RPMI8226 (cell line): ENCODE measurements around the gene POU2F1.

Source experiments
- DNase-seq: peaks from one replicate; pipeline ENCODE4 v3.0.0-alpha.2; 2015

The POU2F1 gene

GRCh38 chr1:167325151-167325550 lies 104.5 kb downstream of the POU2F1 start:
- no peak for DNase-seq

- no peak for DNase-seq
Measured at GRCh38 chr1:167328306-167328815, 107.7 kb downstream of the POU2F1 start.

GRCh38 chr1:167328816-167329483 lies 108.3 kb downstream of the POU2F1 start:
- peak; percentile 41 for DNase-seq

- no peak for DNase-seq
Measured at GRCh38 chr1:167330601-167331293, 110.1 kb downstream of the POU2F1 start.

DNA sequence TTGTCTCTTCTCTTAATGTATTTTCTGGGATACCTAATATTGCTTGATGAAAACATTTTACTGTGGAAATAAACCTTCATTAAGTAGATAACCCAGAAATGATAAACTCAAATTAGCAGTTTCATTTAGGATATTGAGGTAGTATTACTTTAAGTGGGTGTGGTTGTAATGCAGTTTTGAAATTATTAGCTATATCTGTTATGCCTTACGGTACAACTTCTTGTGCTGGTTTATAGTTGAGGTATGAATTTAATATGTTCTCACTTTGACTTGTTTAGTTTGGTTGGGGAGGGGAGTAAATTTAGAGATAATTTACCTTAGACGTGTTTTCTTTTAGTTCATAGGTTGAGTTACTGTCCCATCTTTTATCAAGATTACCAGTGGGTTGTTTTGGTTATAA lies 111.0 kb downstream of the POU2F1 start:
- DNase-seq: no peak

DNA sequence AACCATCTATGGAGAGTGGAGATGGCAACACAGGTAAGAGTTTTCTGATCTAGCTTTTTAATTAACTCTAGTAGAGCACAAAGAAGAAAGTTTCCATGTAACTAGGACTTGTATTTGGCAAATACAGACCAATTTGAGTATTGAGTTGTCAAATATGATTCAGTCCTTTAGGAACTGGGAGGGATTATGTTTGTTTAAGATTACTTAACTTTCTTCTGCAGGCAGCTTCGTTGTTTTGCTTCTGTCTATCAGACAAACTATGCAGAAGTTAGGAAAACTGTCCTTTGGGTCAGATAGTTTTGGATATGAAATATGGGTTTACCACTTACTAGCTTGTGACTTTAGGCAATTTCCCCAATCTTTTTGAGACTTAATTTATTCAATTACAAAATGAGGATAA lies 111.8 kb downstream of the POU2F1 start:
- DNase-seq: no peak

GRCh38 chr1:167333124-167333523 lies 112.4 kb downstream of the POU2F1 start:
- DNase-seq: no peak

GRCh38 chr1:167333703-167334102 lies 113.0 kb downstream of the POU2F1 start:
- no peak for DNase-seq

- no peak for DNase-seq
Measured at GRCh38 chr1:167339405-167339804, 118.7 kb downstream of the POU2F1 start.

DNA sequence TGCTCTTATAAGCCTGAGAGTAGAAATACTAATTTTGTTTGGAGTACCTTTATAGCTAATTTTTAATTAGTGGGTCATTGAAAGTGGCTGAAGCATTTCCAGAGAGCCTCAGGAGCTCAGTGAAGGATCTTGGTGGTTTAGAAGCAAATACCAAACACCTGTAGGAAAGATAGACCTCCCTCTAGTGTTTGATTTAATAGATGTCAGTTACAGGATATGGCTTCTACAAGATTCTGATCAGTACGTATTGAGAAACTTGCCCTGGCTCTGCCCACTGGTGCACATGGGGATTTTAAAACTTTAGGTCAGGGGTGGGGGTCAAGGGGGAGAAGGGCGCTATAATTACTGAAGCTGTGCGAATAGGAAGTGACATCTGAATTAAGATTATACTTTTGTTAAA lies 122.2 kb downstream of the POU2F1 start:
- DNase-seq: no peak

- DNase-seq: no peak
Measured at GRCh38 chr1:167344112-167344511, 123.4 kb downstream of the POU2F1 start.

- DNase-seq: no peak
Measured at GRCh38 chr1:167344615-167345385, 124.1 kb downstream of the POU2F1 start.

GRCh38 chr1:167345386-167345733 lies 124.7 kb downstream of the POU2F1 start:
- no peak for DNase-seq

GRCh38 chr1:167357305-167357704 lies 136.6 kb downstream of the POU2F1 start:
- no peak for DNase-seq

DNA sequence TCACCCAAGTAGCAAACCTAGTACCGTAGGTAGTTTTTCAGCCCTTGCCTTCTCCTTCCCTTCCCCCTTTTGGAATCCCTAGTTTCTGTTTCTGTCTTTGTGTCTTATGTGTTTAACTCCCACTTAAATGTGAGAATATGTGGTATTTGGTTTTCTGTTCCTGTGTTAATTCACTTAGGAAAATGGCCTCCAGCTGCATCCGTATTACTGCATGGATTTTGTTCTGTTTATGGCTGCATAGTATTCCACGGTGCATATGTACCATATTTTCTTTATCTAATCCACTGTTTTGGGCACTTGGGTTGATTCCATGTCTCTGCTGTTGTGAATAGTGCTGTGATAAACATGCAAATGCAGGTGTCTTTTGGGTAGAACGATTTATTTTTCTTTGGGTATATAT lies 138.6 kb downstream of the POU2F1 start:
- no peak for DNase-seq

GRCh38 chr1:167360120-167360519 lies 139.4 kb downstream of the POU2F1 start:
- DNase-seq: no peak

DNA sequence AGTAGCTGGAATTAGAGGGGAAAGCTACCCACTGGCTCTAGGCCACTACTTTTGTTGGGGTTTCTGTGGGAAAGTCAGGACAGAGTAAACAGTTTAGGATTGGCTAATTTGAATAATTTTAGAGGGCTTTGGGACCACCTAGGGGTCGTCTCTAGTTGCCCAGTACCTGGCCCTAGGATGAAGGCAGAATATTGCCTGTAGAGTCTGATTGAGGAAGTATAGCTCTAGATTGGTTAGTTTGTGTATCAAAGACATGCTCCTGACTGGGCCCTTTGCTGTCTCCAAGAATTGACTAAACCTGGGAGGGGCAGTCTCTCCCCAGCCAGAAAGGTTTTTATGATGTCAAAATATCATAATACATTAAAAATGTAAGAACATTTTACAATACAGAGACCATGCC lies 142.0 kb downstream of the POU2F1 start:
- no peak for DNase-seq

GRCh38 chr1:167364826-167365225 lies 144.1 kb downstream of the POU2F1 start:
- no peak for DNase-seq

- DNase-seq: no peak
Measured at GRCh38 chr1:167365360-167365759, 144.7 kb downstream of the POU2F1 start.

GRCh38 chr1:167367705-167368104 lies 147.0 kb downstream of the POU2F1 start:
- DNase-seq: no peak

- DNase-seq: no peak
Measured at GRCh38 chr1:167369175-167369574, 148.5 kb downstream of the POU2F1 start.

- DNase-seq: no peak
Measured at GRCh38 chr1:167369933-167370332, 149.2 kb downstream of the POU2F1 start.

GRCh38 chr1:167371030-167371429 lies 150.3 kb downstream of the POU2F1 start:
- no peak for DNase-seq

DNA sequence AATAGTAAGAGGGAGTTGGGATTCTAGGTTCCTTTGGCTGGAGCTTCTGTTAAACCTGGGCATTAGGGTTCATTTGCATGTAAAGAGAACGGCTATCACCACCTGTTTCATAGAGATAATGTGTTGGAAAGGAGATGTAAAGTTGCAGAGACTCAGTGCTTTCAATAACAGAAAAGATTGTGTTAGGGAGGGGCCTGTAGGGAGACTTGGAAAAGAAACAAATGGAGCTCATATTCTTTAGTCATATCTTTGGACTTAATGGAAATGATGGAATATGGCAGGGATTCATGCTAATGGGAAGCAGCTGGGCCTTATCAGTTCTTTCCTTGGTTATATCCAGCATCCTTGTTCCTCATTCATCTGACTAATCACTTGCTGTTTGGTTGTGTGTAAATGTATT lies 152.7 kb downstream of the POU2F1 start:
- DNase-seq: no peak
